Measurements from ENCODE around the gene NATD1.
A peak's percentile ranks its signal among the peaks of the same experiment; 100 is the strongest.

The NATD1 gene

GRCh38 chr17:21263376-21263775, 10.2 kb upstream of the NATD1 start:
- DNase-seq (ENCODE audit: extremely low read depth, low read depth) = no peak
- TF ChIP-seq CTCF (IDR thresholded peaks at IDR 0.05; ENCODE audit: low read depth, low read length, missing control alignments) = no peak
- H3K4me3 ChIP-seq (replicated peaks; ENCODE audit: low read depth, low read length) = no peak overlapping the region

GRCh38 chr17:21262259-21262993, 9.2 kb upstream of the NATD1 start:
- no peak overlapping the region for H3K4me3 ChIP-seq (replicated peaks; ENCODE audit: low read depth, low read length)
- DNase-seq (ENCODE audit: extremely low read depth, low read depth) = no peak
- no peak for TF ChIP-seq CTCF (IDR thresholded peaks at IDR 0.05; ENCODE audit: low read depth, low read length, missing control alignments)

- TF ChIP-seq CTCF (IDR thresholded peaks at IDR 0.05; ENCODE audit: low read depth, low read length, missing control alignments) = no peak
- no peak for DNase-seq (ENCODE audit: extremely low read depth, low read depth)
Observed at GRCh38 chr17:21258593-21258992, 5.4 kb upstream of the NATD1 start.

GRCh38 chr17:21253646-21254441, 634 bp upstream of the NATD1 start:
- DNase-seq (ENCODE audit: extremely low read depth, low read depth) = no peak
- TF ChIP-seq CTCF (IDR thresholded peaks at IDR 0.05; ENCODE audit: low read depth, low read length, missing control alignments) = no peak
- peak overlapping the region; percentile 45 for H3K4me3 ChIP-seq (replicated peaks; ENCODE audit: low read depth, low read length)

More at GRCh38 chr17:21258593-21258992, 5.4 kb upstream of the NATD1 start:
- no peak overlapping the region for H3K4me3 ChIP-seq (replicated peaks; ENCODE audit: low read depth, low read length)

GRCh38 chr17:21252289-21252795, 868 bp downstream of the NATD1 start:
- no peak for DNase-seq (ENCODE audit: extremely low read depth, low read depth)
- TF ChIP-seq CTCF (IDR thresholded peaks at IDR 0.05; ENCODE audit: low read depth, low read length, missing control alignments) = no peak
- H3K4me3 ChIP-seq (replicated peaks; ENCODE audit: low read depth, low read length) = peak overlapping the region; percentile 45

- no peak overlapping the region for H3K4me3 ChIP-seq (replicated peaks; ENCODE audit: low read depth, low read length)
- DNase-seq (ENCODE audit: extremely low read depth, low read depth) = no peak
- no peak for TF ChIP-seq CTCF (IDR thresholded peaks at IDR 0.05; ENCODE audit: low read depth, low read length, missing control alignments)
Observed at GRCh38 chr17:21251337-21252010, 1.7 kb downstream of the NATD1 start.

Data from HFF-Myc (cell line).